Ovary (tissue), 3 donors: ENCODE data around the gene IL1RAP.

Experiments
- EP300 ChIP-seq: sonication (generic); formaldehyde crosslinking; IDR thresholded peaks from one replicate; pipeline ENCODE4 v1.6.1; 2017; ENCODE audit warnings: antibody characterized with exemption
- TF ChIP-seq, protein P1 (sequence below), 3 donors: fragments of 450-650 bp in 2 of 3; fragments of 200-600 bp in 1 of 3; IDR thresholded peaks; one replicate each; pipeline versions ENCODE4 v1.5.1 to v1.8.0; 2016 to 2022; ENCODE audit warnings: antibody characterized with exemption in 3 of 3, mild to moderate bottlenecking in 1 of 3
- donor health status: DM: no; HTN: no; CAD: no.

GRCh38 chr3:190680691-190681090, 166.8 kb downstream of the IL1RAP start:
- TF ChIP-seq, protein P1, sequence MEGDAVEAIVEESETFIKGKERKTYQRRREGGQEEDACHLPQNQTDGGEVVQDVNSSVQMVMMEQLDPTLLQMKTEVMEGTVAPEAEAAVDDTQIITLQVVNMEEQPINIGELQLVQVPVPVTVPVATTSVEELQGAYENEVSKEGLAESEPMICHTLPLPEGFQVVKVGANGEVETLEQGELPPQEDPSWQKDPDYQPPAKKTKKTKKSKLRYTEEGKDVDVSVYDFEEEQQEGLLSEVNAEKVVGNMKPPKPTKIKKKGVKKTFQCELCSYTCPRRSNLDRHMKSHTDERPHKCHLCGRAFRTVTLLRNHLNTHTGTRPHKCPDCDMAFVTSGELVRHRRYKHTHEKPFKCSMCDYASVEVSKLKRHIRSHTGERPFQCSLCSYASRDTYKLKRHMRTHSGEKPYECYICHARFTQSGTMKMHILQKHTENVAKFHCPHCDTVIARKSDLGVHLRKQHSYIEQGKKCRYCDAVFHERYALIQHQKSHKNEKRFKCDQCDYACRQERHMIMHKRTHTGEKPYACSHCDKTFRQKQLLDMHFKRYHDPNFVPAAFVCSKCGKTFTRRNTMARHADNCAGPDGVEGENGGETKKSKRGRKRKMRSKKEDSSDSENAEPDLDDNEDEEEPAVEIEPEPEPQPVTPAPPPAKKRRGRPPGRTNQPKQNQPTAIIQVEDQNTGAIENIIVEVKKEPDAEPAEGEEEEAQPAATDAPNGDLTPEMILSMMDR (IDR thresholded peaks at IDR 0.05), result no peak
- no peak for TF ChIP-seq EP300
